Adrenal gland (tissue), 12 donors: Measurements from ENCODE around the gene SUN5. TPM values are rescaled to one million over a fixed set of nuclear protein-coding genes. Genes with fewer than 3 reads are reported as not detected.

Experiments
- DNase-seq, 7 donors: peaks; one replicate each; pipeline ENCODE4 v3.0.0-alpha.2; 2019 to 2020
- H3K27ac ChIP-seq, 5 donors: fragments of 200-600 bp; sonication (generic) in 4 of 5; 1 replicate in 3 of 5; 2 replicates in 2 of 5; pipeline versions ENCODE4 v1.5.1 to v1.8.0; 2016 to 2020; ENCODE audit warnings: mild to moderate bottlenecking in 1 of 5
- H3K27me3 ChIP-seq: fragments of 200-600 bp; 2 replicates; pipeline ENCODE4 v1.8.0; 2021
- H3K36me3 ChIP-seq, 2 donors: fragments of 200-600 bp; replicated peaks in 1 of 2; 1 replicate in 1 of 2; 2 replicates in 1 of 2; pipeline versions ENCODE4 v1.5.1 to v1.8.0; 2018 to 2022
- H3K4me1 ChIP-seq, 2 donors: fragments of 200-600 bp; replicated peaks in 1 of 2; 1 replicate in 1 of 2; 2 replicates in 1 of 2; pipeline versions ENCODE4 v1.5.1 to v1.8.0; 2018 to 2021
- H3K4me3 ChIP-seq, 4 donors: fragments of 200-600 bp; sonication (generic) in 3 of 4; one replicate each; pipeline ENCODE4 v1.5.1; 2016 to 2018
- H3K9me3 ChIP-seq, 3 donors: fragments of 200-600 bp; sonication (generic) in 1 of 3; replicated peaks in 1 of 3; 1 replicate in 2 of 3; 2 replicates in 1 of 3; pipeline versions ENCODE4 v1.5.1 to v1.8.0; 2016 to 2021
- POLR2A ChIP-seq, 2 donors: fragments of 450-650 bp; IDR thresholded peaks; one replicate each; pipeline ENCODE4 v1.6.1; 2017; ENCODE audit warnings: antibody characterized with exemption in 2 of 2, mild to moderate bottlenecking in 2 of 2, moderate library complexity in 1 of 2
- WGBS, 4 donors: extraction: QIAGEN DNeasy Blood & Tissue Kit in 2 of 4; methylation state at CpG; one replicate each; pipeline versions ENCODE4 v1.1.5 to v1.1.7; 2013 to 2017; 5-methylcytosine and 5-hydroxymethylcytosine counted together
- intact Hi-C, 2 donors: fragments of 100-400 bp; cut with DNase I; formaldehyde crosslinking; loops; one replicate each; pipeline versions ENCODE4 v1.14.1 to v1.15.0; 2022 to 2023
- polyA plus RNA-seq, 3 donors: library from polyadenylated mRNA; stranded (reverse); fragments of 200-250 nt in 2 of 3; fragments of 350-450 nt in 1 of 3; fragmentation: Illumina TruSeq in 1 of 3; extraction: RNeasy Lipid Tissue Mini Kit (QIAGEN cat#74804) in 1 of 3; gene quantifications; one replicate each; pipeline ENCODE4 v1.2.3, GENCODE V29; 2013 to 2014
- total RNA-seq, 9 donors: library from RNA; depleted of rRNA in 4 of 9; stranded (reverse); fragments of >200 nt in 4 of 9; fragments of 120-200 nt in 1 of 9; fragmentation: NEBNext Ultra II Directional in 1 of 9; extraction: Animal tissue kit (Norgen Biotek cat#: 25700) in 1 of 9; gene quantifications; one replicate each; pipeline versions ENCODE4 v1.1.0 to v1.2.4, GENCODE V29; 2013 to 2023
- TF ChIP-seq, protein P1 (sequence below), 6 experiments: fragments of 450-650 bp in 4 of 6; fragments of 200-600 bp in 2 of 6; sonication (generic) in 1 of 6; IDR thresholded peaks; 1 replicate in 5 of 6; 2 replicates in 1 of 6; pipeline versions ENCODE4 v1.5.1 to v1.8.0; 2016 to 2021; ENCODE audit warnings: antibody characterized with exemption in 6 of 6, mild to moderate bottlenecking in 2 of 6, moderate library complexity in 1 of 6
- donor health status: healthy with polysubstance abuse.
- donor health status: Bipolar disorder and iron deficiency.
- donor health status: DM: yes; HTN: yes; CAD: no.
- donor health status: DM: no; HTN: no; CAD: no.
- donor health status: DM: no; HTN: no; CAD: no.
- donor health status: DM: yes; HTN: yes; CAD: no.

SUN5 gene
- total and polyA plus RNA-seq, 12 donors = not detected

DNA sequence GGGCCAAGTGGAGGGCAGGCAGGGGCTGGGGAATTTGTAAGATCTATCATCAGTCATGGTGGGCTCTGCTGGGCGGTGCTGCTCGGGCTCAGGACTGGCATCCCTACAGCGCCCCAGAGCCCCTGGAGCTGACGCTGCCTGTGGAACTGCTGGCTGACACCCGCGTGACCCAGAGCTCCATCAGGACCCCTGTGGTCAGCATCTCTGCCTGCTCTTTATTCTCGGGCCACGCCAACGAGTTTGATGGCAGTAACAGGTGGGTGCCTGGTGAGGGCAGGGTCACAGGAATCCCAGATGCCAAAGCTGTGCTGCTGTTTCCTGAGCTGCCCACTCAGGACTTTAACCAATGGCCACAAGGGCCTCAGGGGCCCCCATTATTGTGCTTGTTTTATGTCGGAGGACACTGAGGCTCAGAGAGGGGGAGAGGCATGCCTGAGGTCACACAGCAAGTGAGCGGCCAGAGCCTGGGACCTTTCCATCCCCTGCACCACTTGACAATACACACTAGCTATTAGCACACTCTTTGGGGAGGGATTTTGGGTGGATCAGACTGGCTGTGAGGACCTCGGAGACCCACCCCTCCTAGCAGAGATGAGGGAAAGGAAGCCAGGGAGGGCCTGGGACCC lies 9.6 kb upstream of the SUN5 start:
- WGBS, 4 donors = 63 to 74% (median 67%) methylated on average over 11 to 12 of the region's 12 CpGs; no CpG with 5 or more reads in 1 of the 4 donors
- Histone ChIP-seq H3K4me3 (no peak overlapping the region), H3K4me1 (no peaks in the 10 kb centered on the region), H3K9me3 (no peaks in the 10 kb centered on the region), H3K27me3 (peaks cover 7% of the 10 kb centered on the region), H3K36me3 (no peaks in the 10 kb centered on the region), H3K27ac (no peak overlapping the region)
- intact Hi-C loops = no loop called here
- DNase-seq = no peak
- TF ChIP-seq, protein P1, sequence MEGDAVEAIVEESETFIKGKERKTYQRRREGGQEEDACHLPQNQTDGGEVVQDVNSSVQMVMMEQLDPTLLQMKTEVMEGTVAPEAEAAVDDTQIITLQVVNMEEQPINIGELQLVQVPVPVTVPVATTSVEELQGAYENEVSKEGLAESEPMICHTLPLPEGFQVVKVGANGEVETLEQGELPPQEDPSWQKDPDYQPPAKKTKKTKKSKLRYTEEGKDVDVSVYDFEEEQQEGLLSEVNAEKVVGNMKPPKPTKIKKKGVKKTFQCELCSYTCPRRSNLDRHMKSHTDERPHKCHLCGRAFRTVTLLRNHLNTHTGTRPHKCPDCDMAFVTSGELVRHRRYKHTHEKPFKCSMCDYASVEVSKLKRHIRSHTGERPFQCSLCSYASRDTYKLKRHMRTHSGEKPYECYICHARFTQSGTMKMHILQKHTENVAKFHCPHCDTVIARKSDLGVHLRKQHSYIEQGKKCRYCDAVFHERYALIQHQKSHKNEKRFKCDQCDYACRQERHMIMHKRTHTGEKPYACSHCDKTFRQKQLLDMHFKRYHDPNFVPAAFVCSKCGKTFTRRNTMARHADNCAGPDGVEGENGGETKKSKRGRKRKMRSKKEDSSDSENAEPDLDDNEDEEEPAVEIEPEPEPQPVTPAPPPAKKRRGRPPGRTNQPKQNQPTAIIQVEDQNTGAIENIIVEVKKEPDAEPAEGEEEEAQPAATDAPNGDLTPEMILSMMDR (IDR thresholded peaks at IDR 0.05) = no peak
- TF ChIP-seq POLR2A (IDR thresholded peaks at IDR 0.05) = no peak

DNA sequence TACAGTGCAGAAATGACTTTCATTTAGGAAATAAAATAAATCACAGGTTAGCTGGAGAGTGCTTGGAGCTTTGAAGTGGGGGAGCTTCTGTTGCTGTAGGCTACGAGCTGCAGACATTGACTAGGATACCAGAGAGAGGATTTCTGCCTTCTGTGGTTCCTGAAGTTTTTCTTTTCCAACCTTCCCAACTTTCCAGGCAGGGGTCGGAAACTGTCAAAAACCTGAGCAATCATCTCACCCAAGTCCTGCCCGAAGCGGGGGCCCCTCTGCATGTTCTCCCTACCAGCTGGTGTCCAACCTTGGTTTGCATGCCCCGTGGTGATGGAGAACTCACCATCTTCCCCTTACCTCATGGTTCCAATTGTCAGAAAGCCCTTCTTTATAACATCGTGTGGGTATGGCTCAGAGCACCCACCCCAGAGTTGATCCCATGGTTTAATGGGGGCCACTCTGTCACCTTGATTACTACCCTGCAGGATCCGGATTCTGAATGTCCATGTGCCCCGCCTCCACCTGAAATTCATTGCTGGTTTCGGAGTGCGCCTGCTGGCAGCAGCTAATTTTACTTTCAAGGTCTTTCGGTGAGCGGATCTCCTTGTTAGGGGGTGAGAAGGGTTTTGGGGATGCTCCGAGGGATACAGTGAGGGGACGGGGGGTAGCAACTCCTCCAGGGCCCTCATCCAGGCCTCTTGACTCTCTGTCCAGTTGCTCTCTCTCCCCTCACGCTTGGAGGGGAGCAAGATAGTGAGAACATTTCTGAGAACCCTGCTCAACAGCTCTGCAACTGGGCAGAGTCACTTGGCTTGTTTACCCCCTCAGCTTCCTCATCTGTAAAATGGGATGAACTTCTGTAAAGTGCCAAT lies 8.3 kb upstream of the SUN5 start:
- DNase-seq = no peak
- no peak overlapping the region for H3K27ac ChIP-seq
- intact Hi-C loops = no loop called here
- H3K27me3 ChIP-seq = peaks cover 7% of the 10 kb centered on the region
- no peaks in the 10 kb centered on the region for H3K36me3 ChIP-seq
- H3K9me3 ChIP-seq = no peaks in the 10 kb centered on the region
- no peaks in the 10 kb centered on the region for H3K4me1 ChIP-seq
- WGBS, 4 donors = 68 to 73% (median 71%) methylated on average over 13 to 15 of the region's 15 CpGs
- H3K4me3 ChIP-seq = no peak overlapping the region
- no peak for TF ChIP-seq POLR2A (IDR thresholded peaks at IDR 0.05)
- TF ChIP-seq, protein P1 (IDR thresholded peaks at IDR 0.05) = no peak

DNA sequence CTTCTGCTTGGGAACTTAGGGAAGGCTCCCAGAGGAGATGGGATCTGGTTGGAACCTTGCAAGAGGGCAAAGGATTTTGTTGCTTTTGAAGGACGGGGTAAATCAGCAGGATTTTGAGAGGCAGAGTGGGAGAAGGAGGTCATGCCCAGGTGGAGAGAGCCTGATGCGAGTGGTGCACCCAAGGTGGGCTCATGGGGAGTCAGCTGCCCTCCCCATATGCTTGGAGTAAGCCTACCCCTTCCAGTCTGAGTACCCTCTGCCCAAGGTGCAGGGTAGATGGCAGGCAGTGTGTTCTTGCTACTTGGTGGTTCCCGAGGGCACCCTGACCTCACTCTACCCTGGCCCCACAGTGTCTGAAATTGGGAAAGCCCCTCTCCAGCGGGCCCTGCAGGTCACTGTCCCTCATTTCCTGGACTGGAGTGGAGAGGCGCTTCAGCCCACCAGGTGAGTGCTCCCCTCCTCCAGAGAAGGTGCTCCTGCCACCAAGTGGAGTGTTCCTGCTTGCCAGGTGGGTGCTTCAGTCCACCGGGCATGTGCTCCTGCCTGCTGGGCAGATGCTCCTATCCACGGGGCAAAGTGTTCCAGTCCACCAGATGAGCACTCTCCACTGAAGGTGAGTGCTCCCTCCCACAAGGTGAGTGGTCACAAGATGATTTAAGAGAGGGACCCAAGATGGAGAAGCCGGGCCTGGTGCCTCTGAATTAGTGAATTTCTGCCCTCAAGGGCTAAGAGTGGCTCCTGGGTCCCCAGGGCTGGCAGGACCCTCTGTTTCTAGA lies 6.6 kb upstream of the SUN5 start:
- TF ChIP-seq, protein P1 (IDR thresholded peaks at IDR 0.05) = no peak
- TF ChIP-seq POLR2A (IDR thresholded peaks at IDR 0.05) = no peak
- intact Hi-C loops = no loop called here
- 79 to 91% (median 82%) methylated on average over 5 to 8 of the region's 8 CpGs for WGBS, 4 donors
- Histone ChIP-seq H3K4me3 (no peak overlapping the region), H3K9me3 (no peaks in the 10 kb centered on the region), H3K36me3 (no peaks in the 10 kb centered on the region), H3K27ac (no peak overlapping the region), H3K4me1 (no peaks in the 10 kb centered on the region), H3K27me3 (peaks cover 7% of the 10 kb centered on the region)
- no peak for DNase-seq

DNA sequence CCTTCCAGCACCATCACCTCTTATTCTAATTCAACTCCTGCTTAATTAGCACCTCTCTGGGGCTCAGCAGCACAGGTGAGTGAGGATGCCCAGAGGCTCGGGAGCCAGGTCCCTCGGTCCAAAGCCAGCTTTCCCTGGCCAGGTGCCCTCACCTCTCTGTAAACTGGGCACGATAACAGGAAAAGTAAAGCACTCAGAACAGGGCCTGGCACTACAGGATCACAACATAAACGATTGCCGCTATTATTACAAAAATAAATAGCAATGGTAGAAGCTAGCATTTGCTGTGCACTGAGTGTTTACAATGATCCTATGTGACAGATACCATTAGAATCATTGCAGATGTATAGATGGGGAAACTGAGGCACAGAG lies 5.9 kb upstream of the SUN5 start:
- TF ChIP-seq, protein P1 (IDR thresholded peaks at IDR 0.05) = no peak
- no peak for TF ChIP-seq POLR2A (IDR thresholded peaks at IDR 0.05)
- no peak overlapping the region for H3K4me3 ChIP-seq
- no peaks in the 10 kb centered on the region for H3K4me1 ChIP-seq
- H3K36me3 ChIP-seq = no peaks in the 10 kb centered on the region
- intact Hi-C loops = no loop called here
- peaks cover 7% of the 10 kb centered on the region for H3K27me3 ChIP-seq
- H3K9me3 ChIP-seq = no peaks in the 10 kb centered on the region
- DNase-seq = no peak
- 63 to 84% (median 75%) methylated on average over 5 of the region's 5 CpGs for WGBS, 4 donors
- no peak overlapping the region for H3K27ac ChIP-seq
